ENCODE measurements around the gene ACAD8. TPM values are rescaled to one million over a fixed set of nuclear protein-coding genes. Genes with fewer than 3 reads are reported as not detected.
A peak's percentile ranks its signal among the peaks of the same experiment; 100 is the strongest.

Gene ACAD8
- total and polyA plus RNA-seq, 2 of the 8 experiments (the other 6 are each of a cell fraction or from before 2014, with no cell fraction given): 45.8 to 52.7 TPM

- 90% methylated on average over 9 of the region's 9 CpGs; no CpG with 5 or more reads in 1 of the 2 experiments for WGBS, 2 experiments (ENCODE audit: extremely low coverage in 1 of 2, insufficient coverage in 1 of 2, insufficient read length in 1 of 2, insufficient replicate concordance in 2 of 2, low coverage in 1 of 2, low lambda C conversion rate in 2 of 2, missing lambda C conversion rate in 1 of 2)
- H3K36me3 ChIP-seq (ENCODE audit: control insufficient read depth in 2 of 4, insufficient read depth in 4 of 4, low read length in 3 of 4): peaks cover 2 to 13% (median 5%) of the 10 kb centered on the region in 4 experiments; a peak in 7 of 8 replicates
Observed at GRCh38 chr11:134313821-134314607, 60.6 kb downstream of the ACAD8 start.

More at GRCh38 chr11:134313821-134314607, 60.6 kb downstream of the ACAD8 start:
- TF ChIP-seq RAD21 (IDR thresholded peaks at IDR 0.05 in 1 of 2, conservative IDR thresholded peaks at IDR 0.05 in 1 of 2; ENCODE audit: low read depth in 2 of 2, low read length in 2 of 2): peak in 1 of 2 experiments; percentile 30; a peak in 2 of 4 replicates
- TF ChIP-seq, protein P1, sequence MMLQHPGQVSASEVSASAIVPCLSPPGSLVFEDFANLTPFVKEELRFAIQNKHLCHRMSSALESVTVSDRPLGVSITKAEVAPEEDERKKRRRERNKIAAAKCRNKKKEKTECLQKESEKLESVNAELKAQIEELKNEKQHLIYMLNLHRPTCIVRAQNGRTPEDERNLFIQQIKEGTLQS (IDR thresholded peaks at IDR 0.05; ENCODE audit: insufficient read depth, low read depth, low read length): no peak
- Histone ChIP-seq H4K5ac (ENCODE audit: insufficient read length, low read depth, low read length) (no peak overlapping the region), H3K27me3 (replicated peaks in 1 of 4; ENCODE audit: control insufficient read depth in 3 of 4, extremely low read depth in 1 of 4, insufficient read depth in 3 of 4, low read length in 3 of 4) (no peaks in the 10 kb centered on the region), H4K91ac (replicated peaks; ENCODE audit: insufficient read length, low read length) (no peak overlapping the region), H2BK20ac (ENCODE audit: low read length) (no peak overlapping the region), H3K4me3 (ENCODE audit: extremely low read depth in 1 of 4, insufficient read depth in 2 of 4, low read depth in 3 of 4, low read length in 4 of 4) (no peak overlapping the region), H2BK12ac (ENCODE audit: low read depth, low read length) (no peak overlapping the region), H3K56ac (replicated peaks; ENCODE audit: insufficient read length, low read depth, low read length) (no peak overlapping the region), H3K27ac (ENCODE audit: low read depth, low read length) (no peak overlapping the region), H3K23ac (ENCODE audit: insufficient read length) (no peak overlapping the region), H2BK5ac (ENCODE audit: low read depth, low read length) (no peak overlapping the region), H2AFZ (ENCODE audit: low read length) (no peak overlapping the region), H4K8ac (ENCODE audit: extremely low read depth, insufficient read depth, low read length) (no peak overlapping the region), H4K20me1 (replicated peaks in 1 of 2; ENCODE audit: control insufficient read depth in 1 of 2, insufficient read depth in 2 of 2, low read length in 2 of 2) (no peaks in the 10 kb centered on the region), H3K4me1 (replicated peaks in 1 of 4; ENCODE audit: control insufficient read depth in 3 of 4, insufficient read depth in 4 of 4, low read length in 3 of 4) (no peaks in the 10 kb centered on the region; a peak in 1 of 7 replicates), H3K79me2 (ENCODE audit: control insufficient read depth in 1 of 2, insufficient read depth in 2 of 2, low read length in 2 of 2) (no peaks in the 10 kb centered on the region), H3K9me3 (ENCODE audit: insufficient read depth in 2 of 2, low read depth in 1 of 2, low read length in 1 of 2) (no peaks in the 10 kb centered on the region; a peak in 1 of 4 replicates), H3K9ac (replicated peaks in 1 of 4; ENCODE audit: extremely low read depth in 1 of 4, low read depth in 3 of 4, low read length in 3 of 4) (no peak overlapping the region), H3K4me2 (ENCODE audit: insufficient read depth in 1 of 2, low read depth in 2 of 2, low read length in 2 of 2) (no peak overlapping the region), H3K23me2 (ENCODE audit: low read depth, low read length) (no peaks in the 10 kb centered on the region), H3K4ac (replicated peaks; ENCODE audit: insufficient read length, low read depth, low read length) (no peak overlapping the region), H3K79me1 (ENCODE audit: low read depth, low read length) (no peaks in the 10 kb centered on the region), H2BK120ac (replicated peaks; ENCODE audit: low read depth, low read length) (no peak overlapping the region), H2BK15ac (ENCODE audit: low read length) (no peak overlapping the region), H3K14ac (ENCODE audit: insufficient read length) (no peak overlapping the region), H2AK5ac (ENCODE audit: low read depth, low read length) (no peak overlapping the region), H3K18ac (ENCODE audit: extremely low read depth, low read length) (no peak overlapping the region)
- DNase-seq (ENCODE audit: low read depth in 1 of 2, low spot score in 2 of 2) (no peak), FAIRE-seq (no peak)
- CTCF ChIA-PET (ENCODE audit: partially characterized antibody): interaction anchor here (1.0 kb wide), 1 partner anchor 53 kb away, joined by 4 read pairs; no protein-coding TSS in a partner anchor
- POLR2A ChIA-PET (ENCODE audit: partially characterized antibody): no interaction called here

Measured in H1 (cell line).